H9 (cell line): ENCODE measurements around the gene MRPL1. TPM values are rescaled to one million over a fixed set of nuclear protein-coding genes. Genes with fewer than 3 reads are reported as not detected.

Experiments used
- DNase-seq: peaks from one replicate; pipeline ENCODE4 v3.0.0-alpha.2; 2017
- H2AFZ ChIP-seq: one replicate; pipeline ENCODE4 v1.6.1; 2013; ENCODE audit warnings: mild to moderate bottlenecking, low read length, control low read depth, moderate library complexity
- H2AK5ac ChIP-seq: 2 replicates; pipeline ENCODE4 v1.6.1; 2013; ENCODE audit warnings: low read length, control low read depth, mixed read lengths; ENCODE audit not compliant: insufficient read length
- H2BK120ac ChIP-seq: one replicate; pipeline ENCODE4 v1.6.1; 2013; ENCODE audit warnings: low read depth, mild to moderate bottlenecking, low read length, control low read depth, inconsistent platforms; ENCODE audit not compliant: poor library complexity, severe bottlenecking
- H2BK12ac ChIP-seq: 2 replicates; pipeline ENCODE4 v1.6.1; 2013; ENCODE audit warnings: low read length, control low read depth, mixed read lengths, low read depth; ENCODE audit not compliant: insufficient read length
- H2BK15ac ChIP-seq: 2 replicates; pipeline ENCODE4 v1.6.1; 2013; ENCODE audit warnings: low read depth, low read length, control low read depth
- H2BK20ac ChIP-seq: one replicate; pipeline ENCODE4 v1.6.1; 2013; ENCODE audit warnings: low read depth, mild to moderate bottlenecking, low read length, control low read depth, inconsistent platforms; ENCODE audit not compliant: poor library complexity, severe bottlenecking
- H2BK5ac ChIP-seq: 2 replicates; pipeline ENCODE4 v1.6.1; 2013; ENCODE audit warnings: low read length, control low read depth, mixed read lengths; ENCODE audit not compliant: insufficient read length
- H3K14ac ChIP-seq: 2 replicates; pipeline ENCODE4 v1.6.1; 2013; ENCODE audit warnings: low read length, control low read depth; ENCODE audit not compliant: insufficient read depth
- H3K18ac ChIP-seq: 2 replicates; pipeline ENCODE4 v1.6.1; 2013; ENCODE audit warnings: low read depth, mild to moderate bottlenecking, mixed read lengths, low read length, control low read depth; ENCODE audit not compliant: insufficient read length
- H3K23ac ChIP-seq: 2 replicates; pipeline ENCODE4 v1.6.1; 2013; ENCODE audit warnings: low read length, control low read depth, mixed read lengths, low read depth; ENCODE audit not compliant: insufficient read length
- H3K23me2 ChIP-seq: 2 replicates; pipeline ENCODE4 v1.6.1; 2013; ENCODE audit warnings: low read depth, mild to moderate bottlenecking, mixed read lengths, low read length, control low read depth; ENCODE audit not compliant: insufficient read length, poor library complexity, severe bottlenecking
- H3K27ac ChIP-seq: 2 replicates; pipeline ENCODE4 v1.5.1; 2013; ENCODE audit warnings: low read length, control low read depth, mixed read lengths, low read depth; ENCODE audit not compliant: insufficient read length
- H3K27me3 ChIP-seq: 2 replicates; pipeline ENCODE4 v1.6.1; 2013; ENCODE audit warnings: low read length, control low read depth, inconsistent platforms; ENCODE audit not compliant: insufficient read depth
- H3K4ac ChIP-seq: 2 replicates; pipeline ENCODE4 v1.6.1; 2013; ENCODE audit warnings: low read depth, mild to moderate bottlenecking, control low read depth, inconsistent platforms, low read length, moderate library complexity
- H3K4me1 ChIP-seq: 2 replicates; pipeline ENCODE4 v1.6.1; 2013; ENCODE audit warnings: low read length, control low read depth, inconsistent platforms; ENCODE audit not compliant: insufficient read depth
- H3K4me2 ChIP-seq: 2 replicates; pipeline ENCODE4 v1.6.1; 2013; ENCODE audit warnings: low read length, control low read depth, mixed read lengths; ENCODE audit not compliant: insufficient read length, insufficient read depth
- H3K56ac ChIP-seq: 2 replicates; pipeline ENCODE4 v1.6.1; 2013; ENCODE audit warnings: low read depth, mild to moderate bottlenecking, mixed read lengths, low read length, control low read depth; ENCODE audit not compliant: insufficient read length
- H3K79me1 ChIP-seq: 2 replicates; pipeline ENCODE4 v1.6.1; 2013; ENCODE audit warnings: low read depth, mild to moderate bottlenecking, moderate library complexity, low read length, control low read depth, inconsistent platforms; ENCODE audit not compliant: insufficient read depth, poor library complexity, severe bottlenecking
- H3K79me2 ChIP-seq: 2 replicates; pipeline ENCODE4 v1.6.1; 2013; ENCODE audit warnings: low read length, control low read depth, inconsistent platforms; ENCODE audit not compliant: insufficient read depth
- H3K9ac ChIP-seq: 2 replicates; pipeline ENCODE4 v1.6.1; 2013; ENCODE audit warnings: low read length, control low read depth, mixed read lengths; ENCODE audit not compliant: insufficient read length; ENCODE audit errors: extremely low read depth
- H3K9me3 ChIP-seq: one replicate; pipeline ENCODE4 v1.6.1; 2013; ENCODE audit warnings: low read depth, low read length, inconsistent platforms; ENCODE audit not compliant: control insufficient read depth
- H3T11ph ChIP-seq: one replicate; pipeline ENCODE4 v1.6.1; 2013; ENCODE audit warnings: mild to moderate bottlenecking, low read length, control low read depth, inconsistent platforms
- H4K20me1 ChIP-seq: one replicate; pipeline ENCODE4 v1.6.1; 2013; ENCODE audit not compliant: control insufficient read depth, insufficient read length, insufficient read depth
- H4K5ac ChIP-seq: 2 replicates; pipeline ENCODE4 v1.6.1; 2013; ENCODE audit warnings: low read depth, mild to moderate bottlenecking, mixed read lengths, low read length, control low read depth; ENCODE audit not compliant: insufficient read length
- H4K8ac ChIP-seq: replicated peaks from 2 replicates; pipeline ENCODE4 v1.6.1; 2013; ENCODE audit warnings: low read length, control low read depth, mixed read lengths, low read depth; ENCODE audit not compliant: insufficient read length
- H4K91ac ChIP-seq: 2 replicates; pipeline ENCODE4 v1.6.1; 2013; ENCODE audit warnings: low read depth, mild to moderate bottlenecking, moderate library complexity, mixed read lengths, low read length, control low read depth; ENCODE audit not compliant: insufficient read length
- H3K27ac Mint-ChIP-seq, 3 experiments: 2 replicates in 2 of 3; 3 replicates in 1 of 3; pipeline ENCODE4 v1.8.0; 2020 to 2021; ENCODE audit warnings: mixed read lengths in 3 of 3, mild to moderate bottlenecking in 1 of 3, moderate library complexity in 1 of 3
- H3K27me3 Mint-ChIP-seq: 2 replicates; pipeline ENCODE4 v1.8.0; 2021; ENCODE audit warnings: low read depth, mild to moderate bottlenecking, moderate library complexity, mixed read lengths
- H3K36me3 Mint-ChIP-seq, 3 experiments: 2 replicates in 2 of 3; 3 replicates in 1 of 3; pipeline ENCODE4 v1.8.0; 2020 to 2021; ENCODE audit warnings: low read depth in 3 of 3, mixed read lengths in 3 of 3; ENCODE audit not compliant: insufficient read depth in 1 of 3
- H3K4me1 Mint-ChIP-seq, 2 experiments: 2 replicates each; pipeline ENCODE4 v1.8.0; 2020; ENCODE audit warnings: mixed read lengths in 2 of 2
- H3K4me3 Mint-ChIP-seq, 2 experiments: 2 replicates in 1 of 2; 3 replicates in 1 of 2; pipeline ENCODE4 v1.8.0; 2020 to 2021; ENCODE audit warnings: mild to moderate bottlenecking in 2 of 2, mixed read lengths in 2 of 2, moderate library complexity in 1 of 2
- H3K9me3 Mint-ChIP-seq, 2 experiments: 2 replicates in 1 of 2; 3 replicates in 1 of 2; pipeline ENCODE4 v1.8.0; 2020; ENCODE audit warnings: mild to moderate bottlenecking in 2 of 2, mixed read lengths in 2 of 2, moderate library complexity in 1 of 2
- CTCF ChIP-seq: fragments of 200-600 bp; sonication (generic); conservative IDR thresholded peaks from 3 replicates; pipeline ENCODE4 v1.8.0; 2021; ENCODE audit warnings: antibody characterized with exemption, mild to moderate bottlenecking
- WGBS: extraction: QIAGEN DNeasy Blood & Tissue Kit; methylation state at CpG from one replicate; pipeline ENCODE4 v1.1.7; 2013; ENCODE audit warnings: missing lambda C conversion rate, low lambda C conversion rate, mixed read lengths; ENCODE audit not compliant: insufficient read length; ENCODE audit errors: extremely low coverage; 5-methylcytosine and 5-hydroxymethylcytosine counted together
- total RNA-seq: library from RNA; stranded (reverse); gene quantifications from 2 replicates; pipeline ENCODE4 v1.2.1, GENCODE V29; 2021

Gene MRPL1
- total RNA-seq, 1 experiment from 2014 or later = 39.0 TPM

GRCh38 chr4:77877167-77877566 lies 14.5 kb downstream of the MRPL1 start:
- no peak overlapping the region for H2BK120ac ChIP-seq
- Mint-ChIP-seq H3K4me1 (peaks cover 12 to 21% of the 10 kb centered on the region in 2 experiments), H3K36me3 (peaks cover 4 to 45% (median 31%) of the 10 kb centered on the region in 3 experiments; a peak in 5 of 7 replicates), H3K27ac (0 out of 7 replicates have a peak overlapping the region, but pooled peaks of 1 of the 3 experiments have one; percentile 73), H3K9me3 (no peaks in the 10 kb centered on the region), H3K27me3 (no peaks in the 10 kb centered on the region), H3K4me3 (no peak overlapping the region)
- H3K27ac ChIP-seq = no peak overlapping the region
- H3T11ph ChIP-seq = no peak overlapping the region
- no peak overlapping the region for H4K5ac ChIP-seq
- H4K8ac ChIP-seq = no peak overlapping the region
- H3K4me2 ChIP-seq = no peak overlapping the region
- no peaks in the 10 kb centered on the region for H4K20me1 ChIP-seq
- no peak overlapping the region for H2BK20ac ChIP-seq
- no peak overlapping the region for H2AFZ ChIP-seq
- H3K27me3 ChIP-seq = no peaks in the 10 kb centered on the region
- no peaks in the 10 kb centered on the region for H3K79me1 ChIP-seq
- no peak for TF ChIP-seq CTCF
- no peak overlapping the region for H3K18ac ChIP-seq
- H3K9ac ChIP-seq = no peak overlapping the region
- H3K4ac ChIP-seq = no peak overlapping the region
- DNase-seq = no peak
- H3K14ac ChIP-seq = no peak overlapping the region
- H3K4me1 ChIP-seq = no peaks in the 10 kb centered on the region
- no peak overlapping the region for H2BK12ac ChIP-seq
- no peak overlapping the region for H2BK5ac ChIP-seq
- no peak overlapping the region for H3K56ac ChIP-seq
- H2BK15ac ChIP-seq = no peak overlapping the region
- H3K23me2 ChIP-seq = no peaks in the 10 kb centered on the region
- WGBS = no CpG with 5 or more reads among the region's 4 CpGs
- H3K9me3 ChIP-seq = no peaks in the 10 kb centered on the region
- H3K79me2 ChIP-seq = peaks cover 3% of the 10 kb centered on the region
- no peak overlapping the region for H2AK5ac ChIP-seq
- H3K23ac ChIP-seq = no peak overlapping the region
- H4K91ac ChIP-seq = no peak overlapping the region
